ENCODE measurements around the gene DAZAP2.
"Not testable (repeated sequence)": the region's sequence is repeated elsewhere in the genome, so short reads cannot be mapped to it uniquely, and the experiment has no call there.

DAZAP2 gene

GRCh38 chr12:51217133-51217967 lies 21.3 kb upstream of the DAZAP2 start:
- DNase-seq = peak; percentile 70

DNA sequence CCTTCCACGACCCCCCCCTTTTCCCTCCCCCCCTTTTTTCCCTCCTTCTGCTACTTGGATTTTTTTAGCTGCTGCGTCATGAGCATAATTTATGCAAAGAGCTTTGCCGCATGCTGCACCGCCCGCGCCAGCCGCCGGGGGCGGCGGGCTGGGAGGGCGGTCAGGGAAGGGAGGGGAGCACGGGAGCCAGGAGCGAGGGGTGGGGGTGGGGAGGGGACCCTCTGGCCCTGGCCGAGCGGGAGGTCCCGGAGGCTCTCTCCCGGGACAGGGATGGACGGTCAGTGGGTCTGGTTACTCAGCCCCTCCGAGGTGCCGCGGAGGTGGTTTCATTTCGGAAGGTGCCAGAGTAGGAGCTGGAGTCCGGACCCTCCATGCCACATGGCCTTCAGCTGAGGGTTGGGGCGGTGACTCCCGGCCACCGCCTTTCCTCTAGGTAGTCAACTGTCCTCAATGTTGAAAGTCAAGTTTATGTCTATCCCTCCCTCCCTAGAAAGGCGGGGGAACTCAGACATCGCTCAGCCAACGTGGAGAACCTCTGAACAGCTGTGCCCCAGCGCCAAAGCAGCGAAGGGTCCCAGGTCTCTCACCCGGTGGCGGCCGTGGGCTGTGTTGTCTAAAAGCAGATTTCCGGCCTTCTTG lies 20.5 kb upstream of the DAZAP2 start, which contains the start of gene POU6F1:
TSS of gene POU6F1 (minus strand) at position 95 of the 639 bp plus-strand sequence. CDS start 11,226 bp downstream, outside the sequence.
- peak; percentile 84 for DNase-seq

GRCh38 chr12:51218607-51219161 lies 19.9 kb upstream of the DAZAP2 start:
- no peak for DNase-seq

DNA sequence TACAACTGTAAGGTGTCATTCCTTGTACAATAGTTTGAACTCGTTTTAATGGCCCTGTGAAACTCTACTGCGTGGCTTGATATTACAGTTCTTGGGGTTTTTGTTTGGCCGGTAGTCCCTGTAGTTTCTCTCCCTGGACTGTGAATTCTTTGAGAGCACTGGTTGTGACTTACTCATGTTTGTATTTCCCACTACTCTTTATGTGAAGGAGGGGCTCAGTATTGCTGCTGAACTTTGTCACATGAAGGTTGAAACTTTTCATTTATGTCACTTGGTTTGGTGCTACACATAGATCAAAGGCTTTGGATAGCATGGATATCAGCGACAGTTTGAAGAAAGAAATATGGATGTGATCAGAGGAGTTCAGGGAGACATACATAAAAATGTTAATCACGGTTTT lies 19.3 kb upstream of the DAZAP2 start:
- no peak for DNase-seq

DNA sequence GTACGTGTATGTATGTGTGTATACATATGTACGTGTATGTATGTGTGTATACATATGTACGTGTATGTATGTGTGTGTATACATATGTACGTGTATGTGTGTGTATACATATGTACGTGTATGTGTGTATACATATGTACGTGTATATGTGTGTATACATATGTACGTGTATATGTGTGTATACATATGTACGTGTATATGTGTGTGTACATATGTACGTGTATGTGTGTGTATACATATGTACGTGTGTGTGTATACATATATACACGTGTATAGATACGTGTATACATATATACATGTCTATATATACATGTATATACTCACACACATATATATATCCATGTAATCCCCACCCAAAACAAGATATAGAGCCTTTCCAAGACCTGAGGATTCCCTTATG lies 18.8 kb upstream of the DAZAP2 start:
- DNase-seq = not testable (repeated sequence)

- DNase-seq = no peak
Measured at GRCh38 chr12:51222461-51222860, 16.2 kb upstream of the DAZAP2 start.

DNA sequence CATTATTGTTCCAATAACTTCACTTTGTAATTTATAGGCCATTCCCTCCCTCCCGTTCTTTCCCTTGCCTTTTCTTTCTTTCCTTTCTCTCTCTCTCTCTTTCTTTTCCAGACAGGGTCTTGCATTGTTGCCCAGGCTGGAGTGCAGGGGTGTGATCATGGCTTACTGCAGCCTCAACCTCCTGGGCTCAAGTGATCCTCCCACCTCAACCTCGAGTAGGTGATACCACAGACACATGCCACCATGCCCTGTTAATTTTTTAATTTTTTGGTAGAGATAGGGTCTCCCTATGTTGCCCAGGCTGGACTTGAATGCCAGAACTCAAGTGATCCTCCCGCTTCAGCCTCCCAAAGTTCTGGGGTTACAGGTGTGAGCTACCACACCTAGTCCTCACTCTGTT lies 14.0 kb upstream of the DAZAP2 start:
- no peak for DNase-seq

DNA sequence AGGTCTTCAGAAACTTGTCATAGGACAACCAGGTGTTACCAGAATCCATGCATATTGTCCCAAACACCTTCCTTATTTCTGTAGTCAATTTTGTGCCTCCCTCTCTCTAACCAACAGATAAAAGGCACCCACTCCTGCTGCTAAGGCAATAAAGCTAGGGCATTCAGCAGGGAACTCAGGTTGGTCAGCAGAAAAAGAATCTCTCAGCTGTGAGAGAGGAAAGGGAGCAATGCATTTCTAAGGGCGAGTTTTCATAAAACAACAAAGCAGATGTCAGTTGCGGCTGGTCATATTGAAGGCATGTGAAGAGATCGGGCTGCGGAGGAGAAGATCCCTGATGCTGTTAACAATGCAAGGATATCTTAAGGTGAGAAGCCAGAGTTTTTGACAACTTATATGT lies 13.4 kb upstream of the DAZAP2 start:
- no peak for DNase-seq

- DNase-seq = no peak
Measured at GRCh38 chr12:51225771-51226170, 12.9 kb upstream of the DAZAP2 start.

GRCh38 chr12:51227112-51227511 lies 11.5 kb upstream of the DAZAP2 start:
- not testable (repeated sequence) for DNase-seq

DNA sequence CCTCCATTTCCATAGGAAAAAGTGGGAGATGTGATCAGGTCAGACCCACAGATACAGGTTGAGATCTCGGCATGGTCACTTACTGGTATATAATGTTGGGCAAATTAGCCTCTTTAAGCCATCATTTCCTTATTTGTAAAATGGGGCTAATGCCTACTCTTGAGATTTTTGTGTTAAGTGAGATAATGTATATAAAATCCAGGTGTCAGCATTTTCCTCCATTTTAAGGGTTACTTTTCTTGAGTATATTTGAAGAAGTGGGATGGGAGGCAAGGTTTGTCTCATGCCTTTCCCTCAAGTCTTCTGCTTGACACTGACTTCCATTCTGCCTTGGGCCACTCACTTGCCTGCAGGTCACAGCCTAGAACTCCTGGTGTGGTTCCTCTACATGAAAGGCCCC lies 10.7 kb upstream of the DAZAP2 start:
- DNase-seq = no peak

GRCh38 chr12:51229116-51229809 lies 9.4 kb upstream of the DAZAP2 start:
- DNase-seq = no peak

GRCh38 chr12:51232642-51233041 lies 6.0 kb upstream of the DAZAP2 start:
- no peak for DNase-seq

- no peak for DNase-seq
Measured at GRCh38 chr12:51234530-51234929, 4.1 kb upstream of the DAZAP2 start.

- DNase-seq = no peak
Measured at GRCh38 chr12:51238037-51238509, 553 bp upstream of the DAZAP2 start.

DNA sequence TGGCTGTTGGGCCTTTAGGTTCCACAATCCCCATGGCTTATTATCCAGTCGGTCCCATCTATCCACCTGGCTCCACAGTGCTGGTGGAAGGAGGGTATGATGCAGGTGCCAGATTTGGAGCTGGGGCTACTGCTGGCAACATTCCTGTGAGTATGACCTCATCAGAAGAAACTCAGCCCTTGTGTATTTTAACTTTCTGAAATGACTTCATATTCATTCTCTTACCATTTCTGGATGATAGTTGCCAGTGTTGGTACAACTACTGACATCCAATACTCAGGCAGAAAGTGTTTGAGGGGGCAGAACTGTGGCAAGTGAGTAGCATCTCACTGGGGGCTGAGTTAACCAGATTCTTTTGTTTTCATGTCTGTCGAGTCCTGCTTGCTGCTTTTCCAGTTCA lies 2.3 kb downstream of the DAZAP2 start:
- no peak for DNase-seq

- peak; percentile 9 for DNase-seq
Measured at GRCh38 chr12:51242120-51242519, 3.5 kb downstream of the DAZAP2 start.

- peak; percentile 12 for DNase-seq
Measured at GRCh38 chr12:51242876-51243275, 4.2 kb downstream of the DAZAP2 start.

GRCh38 chr12:51244269-51244668 lies 5.6 kb downstream of the DAZAP2 start:
- peak; percentile 6 for DNase-seq

DNA sequence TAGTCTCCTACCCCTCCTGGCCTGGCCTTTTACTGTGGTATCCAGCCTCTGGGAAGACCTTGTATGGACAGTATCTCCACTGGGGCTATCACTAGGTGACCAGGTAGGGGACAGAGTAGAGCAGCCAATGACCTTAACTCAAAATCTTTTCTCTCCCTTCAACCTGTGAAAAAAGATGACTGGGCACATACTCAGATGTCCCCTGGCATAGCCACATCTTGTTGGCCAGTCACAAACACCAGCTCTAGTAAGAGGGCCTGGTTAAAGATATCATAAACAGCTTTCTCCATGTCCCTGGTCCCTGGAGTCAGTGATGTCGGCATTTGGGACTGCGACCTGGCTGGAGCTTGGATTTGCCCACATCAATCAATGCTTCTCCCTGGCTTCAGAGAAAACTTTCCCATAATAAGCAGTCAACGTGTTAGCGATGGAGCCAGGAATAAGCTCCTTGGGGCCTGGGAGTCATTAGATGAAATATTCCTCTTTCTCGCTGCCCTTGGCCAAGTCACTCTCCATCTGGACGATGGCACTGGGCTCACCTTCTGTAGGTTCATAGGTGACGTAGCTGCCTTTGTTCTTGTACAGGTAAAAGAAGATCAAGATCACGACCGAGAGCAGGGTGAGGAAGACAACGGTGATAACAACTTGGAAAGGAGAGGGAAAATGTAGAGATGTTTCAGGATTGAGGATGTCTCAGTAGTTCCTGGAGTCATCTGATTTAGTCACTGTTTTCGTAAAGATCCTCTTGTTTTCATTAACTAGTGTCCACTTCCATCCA lies 7.0 kb downstream of the DAZAP2 start:
- no peak for DNase-seq

DNA sequence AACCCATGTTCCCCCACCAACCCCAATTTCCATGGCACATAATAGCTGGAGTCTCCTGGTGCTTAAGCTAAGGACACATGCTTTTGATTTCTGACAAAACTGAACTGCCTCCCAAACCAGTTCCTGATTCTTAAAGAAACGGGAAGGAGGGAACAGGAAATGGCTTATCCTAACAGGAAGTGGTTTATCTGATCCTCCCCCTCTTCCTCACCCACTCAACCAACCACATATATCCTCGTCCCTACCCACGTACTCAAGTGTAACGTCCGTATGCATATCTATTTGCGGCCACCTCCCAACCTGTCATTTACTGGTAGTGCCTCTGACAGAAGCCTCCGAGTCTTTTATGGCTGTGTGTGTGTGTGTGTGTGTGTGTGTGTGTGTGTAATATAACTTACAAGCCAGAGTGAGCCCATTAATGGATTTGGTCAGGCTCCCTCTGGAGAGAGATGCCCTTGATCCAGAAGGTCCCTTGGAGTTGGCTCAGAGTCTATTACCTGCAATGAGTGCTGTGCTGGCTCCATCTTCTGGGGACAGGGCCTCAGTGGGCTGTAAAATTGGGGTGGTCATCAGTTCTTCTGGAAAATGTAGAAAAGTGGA lies 7.7 kb downstream of the DAZAP2 start:
- peak; percentile 82 for DNase-seq

Data from CD4-positive, alpha-beta T cell treated with Interleukin-21 for 1 hour (primary cell).